Suppressor macrophage (primary cell): Measurements from ENCODE around the gene TBC1D4.
"Not testable (repeated sequence)": the region's sequence is repeated elsewhere in the genome, so short reads cannot be mapped to it uniquely, and the experiment has no call there.

Experiments used
- DNase-seq, 4 experiments: peaks; one replicate each; pipeline ENCODE4 v3.0.0-alpha.2; 2020 to 2022

Gene TBC1D4

DNA sequence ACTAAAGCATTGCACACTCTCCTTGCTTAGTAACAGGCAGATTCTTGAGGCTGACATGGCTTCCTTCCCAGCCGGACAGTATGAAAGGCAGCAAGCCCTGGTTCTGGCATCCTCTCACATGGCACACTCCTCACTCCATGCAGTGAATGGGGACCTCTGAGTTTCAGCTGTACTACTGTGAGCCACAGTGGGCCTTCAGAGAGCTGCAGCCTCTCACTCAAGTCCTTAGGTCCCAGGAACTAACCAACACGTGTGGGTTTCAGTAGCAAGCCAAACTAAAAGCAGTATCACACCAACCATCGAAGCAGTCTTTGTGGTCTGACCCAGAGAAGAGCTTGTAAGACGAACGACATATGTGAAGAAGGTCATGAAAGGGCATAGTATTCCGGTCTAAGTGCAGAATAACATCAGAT lies 128.2 kb downstream of the TBC1D4 start:
- DNase-seq: no peak

DNA sequence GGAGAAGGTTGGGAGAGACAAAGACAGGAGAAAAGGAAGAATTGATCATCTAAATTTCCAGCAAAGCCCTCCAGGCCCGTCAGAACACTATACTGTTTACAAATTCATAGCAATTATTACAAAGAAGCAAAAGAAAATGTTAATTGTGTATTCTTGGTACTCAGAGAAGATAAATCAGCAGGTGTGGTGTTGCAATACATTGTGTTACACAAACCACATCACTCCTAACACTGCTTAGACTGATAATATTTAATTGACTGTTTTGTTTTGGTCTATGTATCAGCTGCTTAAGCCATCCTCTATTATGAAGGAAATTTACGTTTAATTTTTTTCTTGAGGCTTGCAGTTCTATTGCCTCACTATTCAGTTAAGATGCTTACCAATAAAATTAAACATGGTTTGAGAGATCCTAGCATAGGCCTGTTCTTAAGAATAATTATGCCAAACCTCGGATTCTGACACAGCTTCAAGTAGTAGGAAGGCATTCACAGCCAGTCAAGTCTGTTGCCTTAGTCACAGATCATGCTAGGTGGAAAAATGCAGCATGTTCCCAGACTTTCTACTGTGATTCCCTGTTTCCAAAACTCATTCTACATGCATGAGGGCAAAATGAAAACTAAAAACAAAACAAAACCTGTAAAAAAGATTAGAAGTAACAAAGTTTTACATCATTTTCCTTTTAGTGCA lies 129.2 kb downstream of the TBC1D4 start:
- DNase-seq: no peak

GRCh38 chr13:75351538-75351937 lies 130.4 kb downstream of the TBC1D4 start:
- not testable (repeated sequence) for DNase-seq

DNA sequence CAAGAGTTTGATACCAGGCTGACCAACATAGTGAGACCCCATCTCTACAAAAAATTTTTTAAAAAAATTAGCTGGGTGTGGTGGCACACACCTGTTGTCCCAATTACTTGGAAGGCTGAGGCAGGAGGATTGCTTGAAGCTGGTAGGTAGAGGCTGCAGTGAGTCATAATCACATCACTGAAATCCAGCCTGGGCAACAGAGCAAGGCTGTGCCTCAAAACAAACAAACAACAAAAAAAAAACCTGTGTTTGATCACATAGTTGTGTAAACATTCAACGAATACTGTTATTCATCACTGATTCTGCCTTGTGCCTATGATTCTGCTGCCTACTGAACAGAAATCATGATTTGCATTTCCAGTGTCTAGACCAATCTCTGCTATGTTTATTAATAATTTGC lies 134.0 kb downstream of the TBC1D4 start:
- no peak for DNase-seq

DNA sequence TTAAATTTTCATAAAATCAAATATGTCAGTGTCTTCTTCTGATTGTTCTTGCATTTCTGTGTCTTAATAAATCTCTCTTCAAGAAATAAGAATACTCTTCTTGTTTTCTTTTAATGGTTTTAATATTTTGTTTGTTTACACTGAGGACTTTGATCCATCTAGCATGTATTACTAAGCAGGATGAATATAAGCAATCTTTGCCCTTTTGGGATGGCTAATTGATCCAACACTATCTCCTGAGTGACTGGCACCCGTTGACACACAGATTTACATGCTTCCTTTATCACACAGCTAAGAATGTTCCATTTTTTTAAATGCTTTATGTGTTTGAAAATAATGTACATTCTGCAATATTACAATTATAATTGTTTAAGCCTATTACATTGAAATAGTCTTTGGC lies 134.5 kb downstream of the TBC1D4 start:
- no peak for DNase-seq

GRCh38 chr13:75345193-75345592 lies 136.8 kb downstream of the TBC1D4 start:
- no peak for DNase-seq

- DNase-seq: no peak
Measured at GRCh38 chr13:75341028-75341427, 140.9 kb downstream of the TBC1D4 start.

GRCh38 chr13:75339635-75340374 lies 142.2 kb downstream of the TBC1D4 start:
- no peak for DNase-seq

GRCh38 chr13:75334634-75335447 lies 147.1 kb downstream of the TBC1D4 start:
- no peak for DNase-seq

DNA sequence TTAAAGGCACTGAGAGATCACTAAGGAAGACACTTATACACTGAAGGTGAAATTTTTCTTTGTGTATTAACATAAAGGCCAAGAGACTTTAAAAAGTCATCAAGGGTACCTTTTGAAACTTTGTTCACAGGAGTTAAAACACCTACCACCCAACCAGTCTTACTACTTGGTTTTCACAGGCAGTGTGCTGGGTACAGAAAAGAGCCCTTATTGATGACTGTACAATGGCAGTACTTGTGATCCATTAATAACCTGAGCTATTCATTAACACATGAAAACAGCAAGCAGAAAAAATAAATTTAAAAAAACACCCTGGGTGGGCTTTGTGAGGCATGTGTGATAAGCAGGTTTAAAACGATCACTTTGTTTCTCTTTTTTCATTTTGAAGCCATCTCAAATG lies 148.9 kb downstream of the TBC1D4 start:
- DNase-seq: no peak

DNA sequence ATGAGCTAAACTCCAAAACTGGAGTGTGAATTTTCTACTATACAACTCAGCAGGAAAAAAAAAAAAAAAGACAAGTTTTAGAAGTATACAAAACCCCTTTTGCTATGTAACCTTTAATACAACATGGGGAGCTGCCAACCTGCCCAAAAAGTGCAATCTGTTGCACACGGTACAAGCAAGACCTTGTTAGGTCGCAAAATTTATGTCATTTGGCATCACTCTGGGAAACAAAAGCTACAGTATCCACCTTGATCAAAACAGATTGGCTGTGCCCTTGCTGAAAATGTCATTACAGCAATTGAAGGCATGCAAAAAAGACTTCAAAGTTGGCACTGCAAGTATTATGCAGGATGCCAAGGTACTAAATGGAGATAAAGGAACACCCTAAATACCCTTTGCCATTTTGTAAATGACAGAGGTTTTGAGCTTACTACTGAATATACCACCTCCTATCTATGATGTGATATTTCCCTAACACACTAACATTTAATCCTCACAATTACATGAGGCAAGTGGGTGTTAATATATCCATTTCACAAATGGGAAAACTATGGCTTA lies 150.1 kb downstream of the TBC1D4 start:
- no peak for DNase-seq

DNA sequence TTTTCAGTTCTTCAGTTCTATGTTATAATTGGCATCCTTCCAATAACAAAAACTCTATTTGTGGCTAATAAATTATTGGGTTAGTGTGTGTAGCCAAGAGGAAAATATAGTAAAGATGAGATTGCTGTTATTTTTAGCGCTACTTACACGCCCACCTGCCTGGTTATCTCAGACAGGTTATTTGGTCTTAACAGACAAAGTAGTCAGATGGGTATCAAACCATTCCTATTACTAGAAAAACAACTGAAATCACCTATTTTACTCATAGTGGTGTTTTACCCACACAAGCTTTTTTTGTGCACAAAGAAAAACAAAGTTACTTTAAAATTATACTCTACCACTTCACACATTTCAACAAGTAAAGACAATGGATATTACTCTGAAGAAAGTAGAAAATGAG lies 151.2 kb downstream of the TBC1D4 start:
- DNase-seq: no peak

- no peak for DNase-seq
Measured at GRCh38 chr13:75329723-75330122, 152.2 kb downstream of the TBC1D4 start.

GRCh38 chr13:75329097-75329496 lies 152.9 kb downstream of the TBC1D4 start:
- no peak for DNase-seq

GRCh38 chr13:75327135-75327510 lies 154.8 kb downstream of the TBC1D4 start:
- no peak for DNase-seq

DNA sequence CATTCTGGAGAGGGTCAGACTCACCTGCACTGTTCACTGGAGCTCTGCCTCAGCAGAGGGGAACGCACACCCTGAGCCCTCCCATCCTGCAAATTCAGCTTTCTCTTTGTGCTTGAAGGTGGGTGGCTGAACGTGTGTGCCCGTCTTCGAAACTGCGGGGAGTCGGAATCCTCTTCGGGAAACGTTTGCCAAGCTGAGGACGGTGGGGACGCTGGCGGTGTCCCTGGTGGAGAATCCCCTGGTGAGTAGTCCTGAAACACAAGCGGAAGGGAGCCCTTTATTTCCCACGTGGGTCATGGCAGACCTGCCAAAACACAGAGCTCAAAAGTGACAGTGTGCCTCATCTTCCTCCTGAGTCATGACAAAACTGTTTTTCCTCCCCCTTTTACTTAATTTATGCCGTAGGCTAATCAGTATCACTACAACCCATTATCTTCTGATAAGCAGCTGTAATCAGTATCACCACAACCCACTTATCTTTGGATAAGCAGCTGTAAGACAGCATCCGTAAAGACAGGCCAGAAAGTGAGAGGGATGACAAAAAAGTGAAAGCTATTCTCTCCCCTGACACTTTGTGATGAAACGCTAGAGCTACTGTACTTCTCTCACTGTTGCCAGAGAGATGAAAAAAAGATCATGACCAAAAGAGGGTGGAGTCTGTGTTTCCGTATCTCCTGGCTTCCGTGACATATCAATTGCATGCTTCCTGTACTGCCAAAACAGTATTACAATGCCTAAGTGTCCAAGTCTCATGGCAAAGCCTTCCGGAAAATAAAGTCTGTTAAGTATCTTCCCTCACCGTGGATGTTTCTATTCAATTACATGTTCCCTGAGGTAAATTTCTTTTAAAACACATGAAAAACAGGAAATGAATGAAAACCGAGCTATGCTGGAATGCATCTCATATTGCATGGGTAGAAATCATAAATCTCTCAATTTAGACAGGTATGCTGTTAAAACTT lies 155.5 kb downstream of the TBC1D4 start:
- DNase-seq: peak; percentile 8 to 60 (median 34)

DNA sequence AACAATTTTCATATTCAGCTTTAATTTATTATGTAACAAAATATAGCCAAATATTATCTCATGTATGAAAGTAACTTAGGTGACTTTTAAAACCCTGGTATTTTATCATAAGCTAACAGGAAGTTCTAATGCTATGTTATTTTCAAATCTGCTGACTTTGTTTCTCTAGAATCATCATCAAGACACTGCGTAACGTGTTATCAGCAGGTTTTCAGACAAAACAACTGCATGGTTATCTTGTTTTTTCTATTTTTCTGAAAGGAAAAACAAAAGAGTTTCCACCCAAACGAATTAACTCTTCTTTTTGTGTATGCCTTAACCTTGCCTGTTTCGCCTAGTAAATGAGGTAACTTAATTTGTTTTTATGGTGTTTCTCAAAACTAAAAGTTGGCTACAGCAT lies 156.3 kb downstream of the TBC1D4 start:
- DNase-seq: no peak

DNA sequence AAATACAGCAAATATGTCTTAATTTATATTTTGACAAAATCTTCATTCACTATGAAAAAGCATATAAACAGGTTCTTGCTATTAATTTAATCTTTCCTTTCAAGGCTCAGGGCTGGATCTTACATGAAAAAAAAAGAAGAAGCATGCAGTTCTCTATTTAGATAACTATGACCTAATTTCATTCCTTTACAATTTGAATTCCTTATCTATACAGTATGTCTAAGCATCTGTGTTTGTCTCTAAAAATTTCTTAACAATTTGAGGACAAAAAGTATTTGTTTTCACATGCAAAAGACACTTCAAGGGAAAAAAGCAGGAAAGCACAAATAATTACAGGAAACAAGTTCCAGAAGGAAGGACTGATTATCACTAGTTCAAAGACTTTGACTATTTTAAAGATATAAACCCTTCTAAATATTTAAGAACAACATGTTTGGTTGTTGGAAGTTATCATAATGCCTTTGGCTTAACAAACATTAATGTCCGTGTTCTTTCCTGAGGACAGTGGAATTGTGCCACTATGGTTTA lies 157.5 kb downstream of the TBC1D4 start:
- DNase-seq: peak in 1 of 4 experiments; percentile 6

DNA sequence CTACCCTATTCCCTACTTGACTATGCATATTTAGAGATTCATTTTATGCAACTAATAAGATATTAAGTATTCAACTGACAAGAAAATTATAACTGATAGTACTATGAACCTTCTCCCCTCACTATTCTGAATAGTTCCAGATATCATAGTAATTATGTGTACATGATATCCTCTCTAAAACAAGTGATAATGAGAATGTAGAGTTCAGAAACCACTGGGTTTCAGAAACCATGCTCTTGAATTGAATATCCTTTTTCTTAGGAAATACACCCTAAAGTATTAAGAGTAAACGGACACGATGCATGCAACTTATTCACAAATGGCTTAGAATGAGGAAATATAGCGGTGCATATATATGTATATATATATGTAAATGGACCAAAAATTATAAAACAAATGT lies 160.9 kb downstream of the TBC1D4 start:
- DNase-seq: no peak

- peak; percentile 39 to 83 (median 69) for DNase-seq
Measured at GRCh38 chr13:75319254-75319653, 162.7 kb downstream of the TBC1D4 start.

- no peak for DNase-seq
Measured at GRCh38 chr13:75318138-75318833, 163.7 kb downstream of the TBC1D4 start.
